Thymus (tissue), 11 donors: Measurements from ENCODE around the gene KLHDC10. TPM values are rescaled to one million over a fixed set of nuclear protein-coding genes. Genes with fewer than 3 reads are reported as not detected.
"Not testable (repeated sequence)": the region's sequence is repeated elsewhere in the genome, so short reads cannot be mapped to it uniquely, and the experiment has no call there.

Source experiments
- DNase-seq, 9 donors: peaks; one replicate each; pipeline ENCODE4 v3.0.0-alpha.2; 2013; ENCODE audit warnings: low spot score in 9 of 9, low read depth in 6 of 9, missing footprints in 1 of 9
- H3K27ac ChIP-seq, 2 donors: one replicate each; pipeline ENCODE4 v1.5.1; 2013; ENCODE audit warnings: control low read depth in 1 of 2, low read depth in 1 of 2, low read length in 1 of 2, mild to moderate bottlenecking in 1 of 2, moderate library complexity in 1 of 2
- H3K27me3 ChIP-seq, 2 donors: one replicate each; pipeline ENCODE4 v1.5.1; 2013; ENCODE audit warnings: low read length in 1 of 2; ENCODE audit not compliant: control insufficient read depth in 2 of 2, insufficient read depth in 1 of 2
- H3K36me3 ChIP-seq, 2 donors: one replicate each; pipeline ENCODE4 v1.5.1; 2013; ENCODE audit warnings: low read length in 1 of 2, mild to moderate bottlenecking in 1 of 2, moderate library complexity in 1 of 2; ENCODE audit not compliant: control insufficient read depth in 2 of 2, insufficient read depth in 2 of 2
- H3K4me1 ChIP-seq, 2 donors: one replicate each; pipeline ENCODE4 v1.5.1; 2013; ENCODE audit warnings: low read length in 2 of 2; ENCODE audit not compliant: control insufficient read depth in 2 of 2, insufficient read depth in 2 of 2
- H3K4me3 ChIP-seq, 2 donors: one replicate each; pipeline ENCODE4 v1.5.1; 2013; ENCODE audit warnings: low read length in 2 of 2, control low read depth in 1 of 2, mild to moderate bottlenecking in 1 of 2
- H3K9me3 ChIP-seq, 2 donors: one replicate each; pipeline ENCODE4 v1.5.1; 2013; ENCODE audit warnings: low read length in 1 of 2, mild to moderate bottlenecking in 1 of 2; ENCODE audit not compliant: control insufficient read depth in 2 of 2, insufficient read depth in 1 of 2
- WGBS: extraction: QIAGEN DNeasy Blood & Tissue Kit; methylation state at CpG from one replicate; pipeline ENCODE4 v1.1.7; 2013; 5-methylcytosine and 5-hydroxymethylcytosine counted together
- polyA plus RNA-seq: library from polyadenylated mRNA; stranded (reverse); fragments of 200-250 nt; gene quantifications from one replicate; pipeline ENCODE4 v1.2.3, GENCODE V29; 2013
- total RNA-seq: library from RNA; stranded (reverse); fragments of 120-200 nt; gene quantifications from one replicate; pipeline ENCODE4 v1.2.4, GENCODE V29; 2013
- donor health status: healthy.

KLHDC10 gene
- total and polyA plus RNA-seq, 2 donors = 9.4 to 11.8 TPM

- H3K9me3 ChIP-seq = no peaks in the 10 kb centered on the region
- H3K27ac ChIP-seq = peak overlapping the region; percentile 57 to 76
- no peaks in the 10 kb centered on the region for H3K27me3 ChIP-seq
- under 1% methylated on average over 10 of the region's 10 CpGs for WGBS
- H3K4me3 ChIP-seq = peak overlapping the region; percentile 82 to 83
- H3K36me3 ChIP-seq = no peaks in the 10 kb centered on the region
- DNase-seq = peak in 2 of 9 donors; percentile 12 to 15
- peaks cover 0 to 5% of the 10 kb centered on the region in 2 donors for H3K4me1 ChIP-seq
Measured at GRCh38 chr7:130070861-130071622, 708 bp downstream of the KLHDC10 start.

DNA sequence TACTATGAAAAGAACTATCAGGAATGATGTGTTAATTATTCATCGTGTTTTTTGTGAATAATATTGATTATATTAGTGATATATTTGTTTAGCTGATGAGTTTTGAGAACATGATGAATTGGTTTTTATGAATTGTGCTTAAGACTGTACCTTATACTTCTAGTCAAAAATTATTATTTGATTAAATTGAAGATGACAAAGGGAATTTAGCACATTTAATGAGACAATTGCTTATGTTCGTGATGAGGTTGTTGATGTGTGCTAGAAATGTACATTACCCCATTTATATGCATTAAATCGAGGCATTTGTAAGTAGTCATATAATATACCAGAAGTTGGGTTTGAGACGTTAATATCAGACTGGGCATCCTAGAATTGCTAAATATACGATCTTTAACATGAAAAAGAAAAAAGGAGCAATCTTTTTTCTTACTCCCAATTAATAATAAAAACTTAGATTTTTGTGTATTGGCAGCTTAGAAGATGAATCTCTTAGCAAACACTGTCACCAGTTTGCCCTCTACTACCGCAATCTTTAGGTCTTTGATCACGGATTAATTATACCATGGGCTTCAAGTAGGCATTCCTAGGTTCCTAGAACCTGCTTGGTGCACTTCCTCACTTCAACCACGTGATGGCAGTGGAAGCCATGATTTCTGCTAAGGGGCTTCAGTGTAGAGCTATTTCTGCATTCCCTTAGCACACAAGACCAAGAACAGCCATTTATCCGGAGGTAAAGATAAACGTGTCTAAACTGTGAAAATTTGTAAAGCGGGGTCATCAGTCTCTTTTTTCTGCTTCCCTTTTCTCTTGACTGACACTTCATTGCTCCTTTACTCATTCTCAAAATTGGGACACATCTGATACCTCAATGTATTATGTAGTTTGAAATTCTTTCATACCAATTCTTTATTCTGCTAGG is 1.6 kb downstream of the KLHDC10 start:
- H3K27ac ChIP-seq = no peak overlapping the region
- no peaks in the 10 kb centered on the region for H3K9me3 ChIP-seq
- no peaks in the 10 kb centered on the region for H3K27me3 ChIP-seq
- peak; percentile 48 to 91 (median 68) for DNase-seq
- WGBS = 15% methylated on average over 11 of the region's 11 CpGs
- peaks cover 0 to 5% of the 10 kb centered on the region in 2 donors for H3K4me1 ChIP-seq
- H3K36me3 ChIP-seq = no peaks in the 10 kb centered on the region
- no peak overlapping the region for H3K4me3 ChIP-seq

- Histone ChIP-seq H3K4me1 (no peaks in the 10 kb centered on the region), H3K9me3 (no peaks in the 10 kb centered on the region), H3K27me3 (no peaks in the 10 kb centered on the region), H3K36me3 (peaks cover 0 to 3% of the 10 kb centered on the region in 2 donors), H3K27ac (no peak overlapping the region), H3K4me3 (no peak overlapping the region)
- no peak for DNase-seq
- WGBS = 98% methylated on average over 3 of the region's 3 CpGs
Measured at GRCh38 chr7:130079846-130080394, 9.6 kb downstream of the KLHDC10 start.

DNA sequence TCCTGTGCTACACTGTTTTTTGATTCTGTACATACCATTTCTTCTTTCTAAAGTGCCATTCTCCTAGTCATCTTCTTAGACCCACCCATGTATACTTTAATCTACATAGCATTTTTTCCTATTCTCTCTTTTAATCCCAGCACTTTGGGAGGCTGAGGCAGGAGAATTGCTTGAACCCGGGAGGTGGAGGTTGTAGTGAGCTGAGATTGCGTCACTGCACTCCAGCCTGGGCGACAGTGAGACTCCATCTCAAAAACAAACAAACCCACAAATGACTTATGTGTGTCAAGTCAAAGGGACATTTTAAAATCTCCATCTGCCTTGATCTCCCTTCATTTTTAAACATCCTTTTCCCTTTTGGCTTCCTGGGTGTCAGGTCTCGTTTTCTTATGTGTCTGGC is 13.2 kb downstream of the KLHDC10 start:
- H3K36me3 ChIP-seq, H3K27ac ChIP-seq, H3K27me3 ChIP-seq, DNase-seq, H3K4me1 ChIP-seq, H3K9me3 ChIP-seq, H3K4me3 ChIP-seq: not testable (repeated sequence)
- WGBS = 95% methylated on average over 4 of the region's 4 CpGs

- H3K4me1 ChIP-seq = no peaks in the 10 kb centered on the region
- no peak overlapping the region for H3K4me3 ChIP-seq
Measured at GRCh38 chr7:130084037-130084875, 13.9 kb downstream of the KLHDC10 start.

GRCh38 chr7:130085235-130085634 is 14.9 kb downstream of the KLHDC10 start:
- H3K4me1 ChIP-seq, DNase-seq, H3K36me3 ChIP-seq, H3K27me3 ChIP-seq, H3K9me3 ChIP-seq, H3K27ac ChIP-seq, H3K4me3 ChIP-seq: not testable (repeated sequence)
- 86% methylated on average over 5 of the region's 5 CpGs for WGBS

More at GRCh38 chr7:130084037-130084875, 13.9 kb downstream of the KLHDC10 start:
- Histone ChIP-seq H3K9me3 (no peaks in the 10 kb centered on the region), H3K36me3 (no peaks in the 10 kb centered on the region), H3K27ac (no peak overlapping the region), H3K27me3 (no peaks in the 10 kb centered on the region)
- 97% methylated on average over 11 of the region's 11 CpGs for WGBS
- DNase-seq = no peak

DNA sequence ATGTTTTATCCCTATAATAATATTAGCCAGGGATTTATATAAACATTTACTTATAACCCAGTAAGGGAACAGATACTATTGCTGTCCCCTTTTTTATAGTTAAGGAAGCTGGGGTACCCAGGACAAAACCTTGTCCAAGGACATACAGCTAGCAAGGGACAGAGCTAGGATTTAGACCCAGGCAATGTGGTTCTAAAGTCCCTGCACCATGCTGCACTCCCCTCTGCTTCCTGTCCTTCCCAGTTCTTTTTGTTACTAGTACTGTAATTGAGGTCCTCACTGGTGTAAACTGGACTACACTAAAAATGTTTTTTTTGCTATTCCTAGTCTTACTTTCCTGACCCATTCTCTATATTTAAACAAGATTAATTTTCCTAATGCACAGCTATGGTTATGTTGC is 16.6 kb downstream of the KLHDC10 start:
- no peaks in the 10 kb centered on the region for H3K27me3 ChIP-seq
- no peaks in the 10 kb centered on the region for H3K36me3 ChIP-seq
- H3K4me3 ChIP-seq = no peak overlapping the region
- H3K9me3 ChIP-seq = no peaks in the 10 kb centered on the region
- H3K4me1 ChIP-seq = no peaks in the 10 kb centered on the region
- no peak for DNase-seq
- no peak overlapping the region for H3K27ac ChIP-seq

DNA sequence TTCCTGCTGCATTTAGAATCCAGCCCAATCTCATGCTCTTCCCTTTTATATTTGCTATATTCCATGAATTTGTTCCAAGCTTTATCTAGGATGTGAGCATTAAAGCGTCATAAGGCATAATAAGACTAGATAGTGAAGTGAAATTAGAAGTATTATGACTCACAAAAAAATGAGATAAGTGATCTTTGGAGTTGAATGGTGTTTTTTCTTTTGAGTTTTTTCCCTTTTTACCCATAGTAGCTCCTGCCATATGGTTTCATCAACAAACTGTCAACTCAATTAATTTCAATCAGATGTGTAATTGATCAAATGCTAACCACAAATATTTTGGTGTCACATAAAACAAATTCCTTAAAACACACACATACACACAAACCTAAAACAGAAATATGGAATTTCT is 17.0 kb downstream of the KLHDC10 start:
- Histone ChIP-seq H3K4me3 (no peak overlapping the region), H3K4me1 (no peaks in the 10 kb centered on the region), H3K27ac (no peak overlapping the region), H3K36me3 (no peaks in the 10 kb centered on the region), H3K9me3 (no peaks in the 10 kb centered on the region), H3K27me3 (no peaks in the 10 kb centered on the region)
- WGBS = 98% methylated on average over 1 of the region's 1 CpG
- DNase-seq = no peak
